ENCODE data around the gene CDK17. TPM values are rescaled to one million over a fixed set of nuclear protein-coding genes. Genes with fewer than 3 reads are reported as not detected.
"Not testable (repeated sequence)": the region's sequence is repeated elsewhere in the genome, so short reads cannot be mapped to it uniquely, and the experiment has no call there.

The CDK17 gene
- total RNA-seq, 4 donors from 2014 or later = 65.1 to 89.4 (median 71.2) TPM

DNA sequence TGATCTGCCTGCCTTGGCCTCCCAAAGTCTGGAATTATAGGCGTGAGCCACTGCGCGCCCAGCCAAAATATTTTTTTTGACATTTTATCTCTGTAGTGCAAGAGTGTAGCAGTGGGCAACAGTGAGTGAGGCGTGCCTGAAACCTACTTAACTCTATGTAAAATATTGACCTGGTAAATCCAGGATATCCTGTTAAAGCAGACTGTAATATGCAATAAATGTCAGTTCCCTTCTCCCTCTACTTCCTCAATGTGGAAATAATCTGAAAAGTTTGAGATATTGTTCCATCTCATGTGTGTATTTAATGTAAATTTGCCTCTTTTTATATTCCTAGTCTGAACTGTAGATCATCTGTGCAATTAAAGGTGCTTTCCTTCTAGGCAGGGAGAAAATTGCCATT, 9.5 kb upstream of the CDK17 start:
- no peaks in the 10 kb centered on the region for H3K9me3 ChIP-seq
- H3K36me3 ChIP-seq = no peaks in the 10 kb centered on the region
- DNase-seq (ENCODE audit: low spot score in 2 of 2) = no peak
- H3K27ac ChIP-seq = no peak overlapping the region
- TF ChIP-seq POLR2A (IDR thresholded peaks at IDR 0.05) (no peak), EP300 (IDR thresholded peaks at IDR 0.05) (no peak)
- TF ChIP-seq, protein P1, sequence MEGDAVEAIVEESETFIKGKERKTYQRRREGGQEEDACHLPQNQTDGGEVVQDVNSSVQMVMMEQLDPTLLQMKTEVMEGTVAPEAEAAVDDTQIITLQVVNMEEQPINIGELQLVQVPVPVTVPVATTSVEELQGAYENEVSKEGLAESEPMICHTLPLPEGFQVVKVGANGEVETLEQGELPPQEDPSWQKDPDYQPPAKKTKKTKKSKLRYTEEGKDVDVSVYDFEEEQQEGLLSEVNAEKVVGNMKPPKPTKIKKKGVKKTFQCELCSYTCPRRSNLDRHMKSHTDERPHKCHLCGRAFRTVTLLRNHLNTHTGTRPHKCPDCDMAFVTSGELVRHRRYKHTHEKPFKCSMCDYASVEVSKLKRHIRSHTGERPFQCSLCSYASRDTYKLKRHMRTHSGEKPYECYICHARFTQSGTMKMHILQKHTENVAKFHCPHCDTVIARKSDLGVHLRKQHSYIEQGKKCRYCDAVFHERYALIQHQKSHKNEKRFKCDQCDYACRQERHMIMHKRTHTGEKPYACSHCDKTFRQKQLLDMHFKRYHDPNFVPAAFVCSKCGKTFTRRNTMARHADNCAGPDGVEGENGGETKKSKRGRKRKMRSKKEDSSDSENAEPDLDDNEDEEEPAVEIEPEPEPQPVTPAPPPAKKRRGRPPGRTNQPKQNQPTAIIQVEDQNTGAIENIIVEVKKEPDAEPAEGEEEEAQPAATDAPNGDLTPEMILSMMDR (IDR thresholded peaks at IDR 0.05) = no peak
- H3K4me1 ChIP-seq = no peaks in the 10 kb centered on the region
- WGBS, 2 donors = 84% methylated on average over 4 of the region's 4 CpGs
- no peak overlapping the region for H3K4me3 ChIP-seq
- no peaks in the 10 kb centered on the region for H3K27me3 ChIP-seq

DNA sequence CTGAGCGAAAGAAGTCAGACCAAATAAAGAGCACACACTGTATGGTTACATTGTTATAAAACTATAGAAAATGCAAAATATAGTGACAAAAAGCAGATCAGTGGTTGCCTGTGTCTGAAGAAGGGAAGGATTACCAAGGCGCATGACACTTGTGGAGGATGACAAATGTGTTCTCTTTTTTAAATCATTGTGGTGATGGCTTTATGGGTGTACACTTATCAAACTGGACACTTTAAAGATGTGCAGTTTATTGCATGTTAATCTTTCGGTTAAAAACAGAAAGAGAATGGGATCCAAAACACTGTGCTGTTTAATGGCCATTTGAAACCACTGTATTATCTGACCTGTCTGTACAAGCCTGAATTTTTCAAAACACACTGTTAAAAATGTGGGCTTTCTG, 8.8 kb upstream of the CDK17 start:
- H3K27ac ChIP-seq = no peak overlapping the region
- H3K4me3 ChIP-seq = no peak overlapping the region
- TF ChIP-seq, protein P1 (IDR thresholded peaks at IDR 0.05) = no peak
- TF ChIP-seq POLR2A (IDR thresholded peaks at IDR 0.05) (no peak), EP300 (IDR thresholded peaks at IDR 0.05) (no peak)
- no peaks in the 10 kb centered on the region for H3K4me1 ChIP-seq
- no peaks in the 10 kb centered on the region for H3K36me3 ChIP-seq
- no peaks in the 10 kb centered on the region for H3K27me3 ChIP-seq
- no peaks in the 10 kb centered on the region for H3K9me3 ChIP-seq
- 96% methylated on average over 3 of the region's 3 CpGs for WGBS, 2 donors
- no peak for DNase-seq (ENCODE audit: low spot score in 2 of 2)

DNA sequence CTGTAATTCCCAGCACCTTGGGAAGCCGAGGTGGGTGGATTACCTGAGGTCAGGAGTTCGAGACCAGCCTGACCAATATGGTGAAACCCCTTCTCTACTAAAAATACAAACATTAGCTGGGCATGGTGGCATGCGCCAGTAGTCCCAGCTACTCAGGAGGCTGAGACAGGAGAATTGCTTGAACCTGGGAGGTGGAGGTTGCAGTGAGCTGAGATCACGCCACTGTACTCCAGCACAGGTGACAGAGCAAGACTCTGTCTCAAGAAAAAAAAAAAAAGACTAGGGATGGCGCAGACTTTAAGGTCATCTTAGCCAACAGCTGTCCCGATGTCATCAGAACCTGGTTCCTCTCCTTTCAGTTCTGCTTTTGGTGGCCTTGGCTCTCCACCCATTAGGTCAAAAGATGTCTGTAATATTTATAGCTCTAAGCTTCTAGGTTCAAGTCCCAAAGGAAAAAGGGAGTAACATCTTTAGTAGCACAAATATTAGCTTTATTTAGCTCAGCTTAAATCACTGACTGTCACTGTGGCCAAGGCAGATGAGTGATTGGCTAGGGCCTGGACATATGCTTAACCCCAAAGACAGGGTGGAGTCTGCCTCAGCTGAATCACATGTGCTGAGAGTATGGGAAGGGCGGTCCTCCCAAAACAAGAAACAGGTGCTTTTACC, 7.3 kb upstream of the CDK17 start:
- H3K27ac ChIP-seq; H3K9me3 ChIP-seq; H3K4me3 ChIP-seq; H3K36me3 ChIP-seq; DNase-seq (ENCODE audit: low spot score in 2 of 2); H3K27me3 ChIP-seq; H3K4me1 ChIP-seq: not testable (repeated sequence)
- 79 to 83% methylated on average over 7 of the region's 7 CpGs for WGBS, 2 donors
- TF ChIP-seq EP300 (IDR thresholded peaks at IDR 0.05) = peak in 1 of 2 donors; percentile 28

DNA sequence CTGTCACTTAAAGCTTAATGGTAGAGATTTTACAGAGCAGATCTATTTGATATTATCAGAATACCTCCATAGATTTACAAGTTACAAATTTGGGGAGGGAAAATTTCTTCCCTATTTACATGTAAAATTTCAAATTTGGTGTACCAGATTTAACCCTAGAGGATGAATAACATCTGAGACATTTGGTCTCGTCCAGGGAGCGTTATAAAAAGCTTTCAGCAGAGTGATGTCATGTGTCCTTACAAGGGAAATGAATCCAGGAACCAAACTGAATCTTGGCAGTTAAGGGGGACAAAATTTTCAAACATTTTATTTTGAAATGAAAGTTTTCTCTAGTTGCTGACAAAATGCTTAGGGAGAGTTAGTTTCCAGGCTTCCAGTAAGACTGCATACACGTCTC, 4.5 kb upstream of the CDK17 start:
- TF ChIP-seq EP300 (IDR thresholded peaks at IDR 0.05) (no peak), POLR2A (IDR thresholded peaks at IDR 0.05) (no peak)
- TF ChIP-seq, protein P1 (IDR thresholded peaks at IDR 0.05) = no peak
- Histone ChIP-seq H3K4me1 (peaks cover 0 to 7% (median 2%) of the 10 kb centered on the region in 4 donors), H3K9me3 (no peaks in the 10 kb centered on the region), H3K27me3 (no peaks in the 10 kb centered on the region), H3K4me3 (no peak overlapping the region), H3K36me3 (no peaks in the 10 kb centered on the region), H3K27ac (no peak overlapping the region)
- WGBS, 2 donors = 21 to 35% methylated on average over 3 of the region's 3 CpGs
- DNase-seq (ENCODE audit: low spot score in 2 of 2) = no peak

DNA sequence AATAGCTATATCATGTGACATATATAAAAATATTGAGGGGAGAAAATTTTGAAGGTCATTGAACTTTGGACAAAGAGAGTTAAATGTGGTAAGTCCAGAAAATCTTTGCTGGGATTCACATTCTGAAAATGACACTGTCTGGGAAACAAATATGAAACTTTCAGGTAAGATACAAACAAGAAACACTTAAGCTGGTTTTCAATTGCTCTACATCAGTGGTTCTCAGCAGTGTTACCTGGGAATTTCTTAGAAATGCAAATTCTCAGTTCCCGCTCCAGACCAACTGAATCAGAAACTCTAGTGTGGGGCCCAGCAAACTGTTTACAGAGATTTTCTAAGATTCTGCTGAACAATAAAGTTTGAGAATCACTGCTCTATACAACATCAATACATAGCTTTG, 3.6 kb upstream of the CDK17 start:
- H3K9me3 ChIP-seq = no peaks in the 10 kb centered on the region
- TF ChIP-seq EP300 (IDR thresholded peaks at IDR 0.05) = no peak
- TF ChIP-seq, protein P1 (IDR thresholded peaks at IDR 0.05) = no peak
- no peak for TF ChIP-seq POLR2A (IDR thresholded peaks at IDR 0.05)
- WGBS, 2 donors = 97 to 100% methylated on average over 1 of the region's 1 CpG
- H3K27ac ChIP-seq = no peak overlapping the region
- peaks cover 0 to 7% (median 2%) of the 10 kb centered on the region in 4 donors for H3K4me1 ChIP-seq
- no peak overlapping the region for H3K4me3 ChIP-seq
- no peaks in the 10 kb centered on the region for H3K36me3 ChIP-seq
- DNase-seq (ENCODE audit: low spot score in 2 of 2) = no peak
- H3K27me3 ChIP-seq = no peaks in the 10 kb centered on the region

DNA sequence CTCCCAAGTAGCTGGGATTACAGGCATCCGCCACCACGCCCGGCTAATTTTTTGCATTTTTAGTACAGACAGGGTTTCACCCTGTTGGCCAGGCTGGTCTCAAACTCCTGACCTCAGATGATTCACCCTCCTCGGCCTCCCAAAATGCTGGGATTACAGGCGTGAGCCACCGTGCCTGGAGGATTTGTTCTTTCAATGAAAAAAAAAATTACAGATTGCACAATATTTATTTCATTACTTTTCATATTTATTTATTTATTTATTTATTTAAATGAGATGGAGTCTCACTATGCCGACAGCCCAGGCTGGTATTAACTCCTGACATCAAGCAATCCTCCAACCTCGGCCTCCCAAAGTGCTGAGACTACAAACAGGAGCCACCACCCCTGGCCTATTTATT, 2.3 kb upstream of the CDK17 start:
- not testable (repeated sequence) for H3K36me3 ChIP-seq; H3K27me3 ChIP-seq; H3K27ac ChIP-seq; DNase-seq (ENCODE audit: low spot score in 2 of 2); H3K4me3 ChIP-seq; H3K9me3 ChIP-seq
- H3K4me1 ChIP-seq = peaks cover 0 to 19% (median 10%) of the 10 kb centered on the region in 4 donors
- 89 to 90% methylated on average over 8 of the region's 8 CpGs for WGBS, 2 donors

All from tibial nerve (tissue), 4 donors.